ENCODE measurements around the gene PLB1.

- no peak for TF ChIP-seq POLR2A (IDR thresholded peaks at IDR 0.05; ENCODE audit: low read depth, low read length)
- no peak for TF ChIP-seq POLR2AphosphoS5 (IDR thresholded peaks at IDR 0.05; ENCODE audit: low read depth, low read length)
- TF ChIP-seq TAF1 (IDR thresholded peaks at IDR 0.05; ENCODE audit: borderline replicate concordance, low read depth, low read length) = no peak
Observed at GRCh38 chr2:28613633-28614501, 118.0 kb downstream of the PLB1 start.

Data from GM12892 (cell line).